Suppressor macrophage treated with lipopolysaccharide for 4 hours (primary cell): ENCODE results near the gene TMEM219.
"Not testable (repeated sequence)": the region's sequence is repeated elsewhere in the genome, so short reads cannot be mapped to it uniquely, and the experiment has no call there.

Experiments
- DNase-seq: peaks from one replicate; pipeline ENCODE4 v3.0.0-alpha.2; 2020

Gene TMEM219

GRCh38 chr16:29961479-29962343, at the start of gene TMEM219:
TMEM219 (plus strand) TSS chr16:29962079; CDS start chr16:29963144, 1,065 bp downstream.
- peak; percentile 97 for DNase-seq

- no peak for DNase-seq
Measured at GRCh38 chr16:29912087-29912486, 49.8 kb upstream of the TMEM219 start.

- DNase-seq = no peak
Measured at GRCh38 chr16:29913514-29913913, 48.4 kb upstream of the TMEM219 start.

- DNase-seq = no peak
Measured at GRCh38 chr16:29915590-29916247, 46.2 kb upstream of the TMEM219 start.

- DNase-seq = no peak
Measured at GRCh38 chr16:29916979-29917378, 44.9 kb upstream of the TMEM219 start.

GRCh38 chr16:29920288-29921033, 41.4 kb upstream of the TMEM219 start:
- DNase-seq = no peak

- no peak for DNase-seq
Measured at GRCh38 chr16:29921034-29921385, 40.9 kb upstream of the TMEM219 start.

- no peak for DNase-seq
Measured at GRCh38 chr16:29922326-29922725, 39.6 kb upstream of the TMEM219 start.

GRCh38 chr16:29922986-29923501, 38.8 kb upstream of the TMEM219 start:
- DNase-seq = no peak

GRCh38 chr16:29925105-29925756, 36.6 kb upstream of the TMEM219 start:
- peak; percentile 22 for DNase-seq

- DNase-seq = peak; percentile 94
Measured at GRCh38 chr16:29925781-29926710, 35.8 kb upstream of the TMEM219 start, which contains the start of gene KCTD13. KCTD13 (minus strand) TSS chr16:29926226; CDS start chr16:29926033, 193 bp downstream.

GRCh38 chr16:29926711-29927052, 35.2 kb upstream of the TMEM219 start:
- DNase-seq = no peak

- no peak for DNase-seq
Measured at GRCh38 chr16:29927070-29927905, 34.6 kb upstream of the TMEM219 start.

GRCh38 chr16:29931750-29932149, 30.1 kb upstream of the TMEM219 start:
- DNase-seq = not testable (repeated sequence)

GRCh38 chr16:29940656-29941055, 21.2 kb upstream of the TMEM219 start:
- DNase-seq = no peak

GRCh38 chr16:29943846-29944799, 17.8 kb upstream of the TMEM219 start:
- DNase-seq = no peak

- DNase-seq = no peak
Measured at GRCh38 chr16:29947897-29948296, 14.0 kb upstream of the TMEM219 start.

GRCh38 chr16:29950806-29951461, 10.9 kb upstream of the TMEM219 start:
- DNase-seq = no peak
